ENCODE measurements around the gene GJC2. TPM values are rescaled to one million over a fixed set of nuclear protein-coding genes. Genes with fewer than 3 reads are reported as not detected.

The GJC2 gene
- total RNA-seq, 1 experiment from 2014 or later: 18.5 TPM

DNA sequence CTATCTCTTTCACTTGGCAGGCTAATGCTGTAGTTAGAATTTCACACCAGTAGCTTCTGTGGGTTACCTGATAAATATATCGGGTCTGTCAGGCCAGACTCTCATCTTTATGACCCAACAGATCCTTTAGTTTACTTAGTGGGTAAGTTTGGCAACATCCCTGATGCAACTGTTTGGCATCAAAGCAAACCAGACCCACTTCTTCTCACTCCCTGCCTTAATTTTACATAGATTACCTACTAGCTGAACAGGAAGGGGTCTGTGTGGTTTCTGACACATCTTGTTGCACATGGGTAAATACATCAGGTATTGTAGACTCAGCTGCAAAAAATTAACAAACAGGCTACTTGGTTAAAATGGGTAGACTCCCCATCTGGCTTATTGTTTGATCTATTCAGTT lies 12.8 kb upstream of the GJC2 start:
- peaks cover 7% of the 10 kb centered on the region for H3K36me3 Mint-ChIP-seq (ENCODE audit: insufficient read depth, unreplicated experiment)
- peaks cover 30% of the 10 kb centered on the region for H3K27me3 Mint-ChIP-seq (ENCODE audit: insufficient read depth, unreplicated experiment)
- DNase-seq (ENCODE audit: unreplicated experiment): no peak

DNA sequence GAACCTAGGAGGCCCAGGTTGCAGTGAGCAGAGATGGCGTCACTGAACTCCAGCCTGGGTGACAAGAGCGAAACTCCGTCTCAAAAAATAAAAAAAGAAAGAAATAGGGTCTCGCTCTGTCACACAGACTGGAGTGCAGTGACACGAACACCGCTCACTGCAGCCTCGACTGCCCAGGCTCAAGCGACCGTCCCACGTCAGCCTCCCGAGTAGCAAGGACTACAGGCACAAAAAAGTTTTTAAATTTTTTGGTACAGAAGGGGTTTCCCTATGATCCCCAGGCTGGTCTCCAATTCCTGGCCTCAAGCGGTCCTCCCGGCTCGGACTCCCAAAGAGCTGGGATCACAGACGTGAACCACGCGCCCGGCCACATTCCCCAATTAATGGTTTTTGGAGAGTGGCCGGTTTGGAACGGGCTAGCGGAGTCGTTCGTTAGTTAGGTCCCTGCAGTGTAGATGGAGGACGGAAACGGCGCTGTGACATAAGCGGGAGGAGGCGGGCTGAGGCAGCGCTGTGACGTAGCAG lies 10.3 kb upstream of the GJC2 start:
- intact Hi-C loops (cut with micrococcal nuclease): no loop called here
- Mint-ChIP-seq H3K27me3 (ENCODE audit: insufficient read depth, unreplicated experiment) (peaks cover 30% of the 10 kb centered on the region), H3K4me1 (ENCODE audit: insufficient read depth, unreplicated experiment) (peaks cover 25% of the 10 kb centered on the region), H3K27ac (ENCODE audit: low read depth, unreplicated experiment) (peak overlapping the region; percentile 95), H3K9me3 (ENCODE audit: unreplicated experiment) (no peaks in the 10 kb centered on the region), H3K36me3 (ENCODE audit: insufficient read depth, unreplicated experiment) (peaks cover 25% of the 10 kb centered on the region), H3K4me3 (ENCODE audit: unreplicated experiment) (peak overlapping the region; percentile 99)
- no peak for DNase-seq (ENCODE audit: unreplicated experiment)
- POLR2A ChIA-PET: interaction anchor here (0.6 to 9.7 kb wide), 14 partner anchors 8 to 727 kb away, joined by 3 to 318 read pairs (median 8); partner anchors contain the start of genes ARF1, GJC2, IBA57 and MRPL55
- TF ChIP-seq, protein P1, sequence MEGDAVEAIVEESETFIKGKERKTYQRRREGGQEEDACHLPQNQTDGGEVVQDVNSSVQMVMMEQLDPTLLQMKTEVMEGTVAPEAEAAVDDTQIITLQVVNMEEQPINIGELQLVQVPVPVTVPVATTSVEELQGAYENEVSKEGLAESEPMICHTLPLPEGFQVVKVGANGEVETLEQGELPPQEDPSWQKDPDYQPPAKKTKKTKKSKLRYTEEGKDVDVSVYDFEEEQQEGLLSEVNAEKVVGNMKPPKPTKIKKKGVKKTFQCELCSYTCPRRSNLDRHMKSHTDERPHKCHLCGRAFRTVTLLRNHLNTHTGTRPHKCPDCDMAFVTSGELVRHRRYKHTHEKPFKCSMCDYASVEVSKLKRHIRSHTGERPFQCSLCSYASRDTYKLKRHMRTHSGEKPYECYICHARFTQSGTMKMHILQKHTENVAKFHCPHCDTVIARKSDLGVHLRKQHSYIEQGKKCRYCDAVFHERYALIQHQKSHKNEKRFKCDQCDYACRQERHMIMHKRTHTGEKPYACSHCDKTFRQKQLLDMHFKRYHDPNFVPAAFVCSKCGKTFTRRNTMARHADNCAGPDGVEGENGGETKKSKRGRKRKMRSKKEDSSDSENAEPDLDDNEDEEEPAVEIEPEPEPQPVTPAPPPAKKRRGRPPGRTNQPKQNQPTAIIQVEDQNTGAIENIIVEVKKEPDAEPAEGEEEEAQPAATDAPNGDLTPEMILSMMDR (IDR thresholded peaks at IDR 0.05; ENCODE audit: unreplicated experiment): no peak
- CTCF ChIA-PET: interaction anchor here (0.7 to 7.3 kb wide), 6 partner anchors 8 to 378 kb away, joined by 3 to 72 read pairs (median 4); partner anchors contain the start of gene IBA57
- BruUV-seq (replicated peaks): TSS peak; percentile 69

More for the DNA sequence above, 12.8 kb upstream of the GJC2 start:
- no TSS peak for BruUV-seq (replicated peaks)
- H3K27ac Mint-ChIP-seq (ENCODE audit: low read depth, unreplicated experiment): no peak overlapping the region
- POLR2A ChIA-PET: interaction anchor here (0.6 to 9.7 kb wide), 6 partner anchors 27 to 742 kb away, joined by 3 to 318 read pairs (median 4); partner anchors contain the start of genes ARF1, IBA57, MRPL55 and RNF187
- no peaks in the 10 kb centered on the region for H3K9me3 Mint-ChIP-seq (ENCODE audit: unreplicated experiment)
- H3K4me1 Mint-ChIP-seq (ENCODE audit: insufficient read depth, unreplicated experiment): peaks cover under 1% of the 10 kb centered on the region
- H3K4me3 Mint-ChIP-seq (ENCODE audit: unreplicated experiment): no peak overlapping the region
- intact Hi-C loops (cut with micrococcal nuclease): no loop called here
- TF ChIP-seq, protein P1 (IDR thresholded peaks at IDR 0.05; ENCODE audit: unreplicated experiment): no peak
- CTCF ChIA-PET: interaction anchor here (1.0 to 2.0 kb wide), 6 partner anchors 28 to 378 kb away, joined by 3 to 10 read pairs (median 4); no protein-coding TSS in a partner anchor

DNA sequence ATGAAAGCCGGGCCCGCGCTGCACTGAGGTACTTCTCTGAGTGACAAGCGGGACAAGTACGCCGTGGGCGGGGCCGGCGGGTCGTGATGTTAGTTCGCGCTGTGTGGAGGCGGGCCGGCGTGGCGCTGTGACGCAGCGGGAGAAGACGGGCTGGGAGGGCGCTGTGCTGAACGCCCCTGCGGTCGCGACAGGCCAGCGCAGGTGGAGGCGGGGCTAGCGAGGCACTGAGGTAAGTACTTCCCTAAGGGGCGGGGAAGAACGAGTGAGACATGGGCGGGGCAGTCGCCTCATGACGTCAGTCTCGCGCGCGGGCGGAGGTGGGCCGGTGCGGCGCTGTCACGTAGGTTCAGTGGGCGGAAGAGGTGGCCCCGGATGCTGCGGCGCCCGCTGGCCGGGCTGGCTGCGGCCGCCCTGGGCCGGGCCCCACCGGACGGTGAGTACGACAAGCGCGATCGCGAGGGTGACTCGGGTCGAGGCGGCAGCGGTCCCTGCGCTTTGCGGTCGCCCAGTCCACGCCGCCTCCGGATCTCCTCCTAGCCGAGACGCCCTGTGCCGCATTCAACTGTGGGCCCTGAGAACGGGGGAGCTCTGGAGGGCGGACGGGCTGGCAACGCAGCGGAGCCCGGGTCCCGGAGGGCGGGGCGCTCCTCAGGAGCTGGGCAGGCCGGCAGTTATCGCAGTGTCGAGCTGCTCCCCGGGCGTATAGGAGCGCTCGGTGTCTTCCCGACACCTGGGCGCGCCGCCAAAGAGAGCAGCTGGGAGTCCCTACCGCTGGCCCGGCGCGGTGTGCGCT lies 9.6 kb upstream of the GJC2 start, which contains the start of gene GUK1:
TSS of gene GUK1 (plus strand) at position 349 of the 793 bp plus-strand sequence. CDS start at position 373, 24 bp downstream.
- peak within 1 kb of the TSS; percentile 95 for H3K27ac Mint-ChIP-seq (ENCODE audit: low read depth, unreplicated experiment)
- TF ChIP-seq, protein P1 (IDR thresholded peaks at IDR 0.05; ENCODE audit: unreplicated experiment): peak; percentile 32
- no peaks in the 10 kb centered on the region for H3K9me3 Mint-ChIP-seq (ENCODE audit: unreplicated experiment)
- ChIA-PET POLR2A (interaction anchor here (0.6 to 9.7 kb wide), 28 partner anchors 9 to 728 kb away, joined by 3 to 318 read pairs (median 4); partner anchors contain the start of genes ARF1, GJC2, IBA57 and MRPL55), CTCF (interaction anchor here (0.5 to 7.3 kb wide), 9 partner anchors 9 to 346 kb away, joined by 3 to 72 read pairs (median 3); partner anchors contain the start of gene IBA57)
- peaks cover 25% of the 10 kb centered on the region for H3K36me3 Mint-ChIP-seq (ENCODE audit: insufficient read depth, unreplicated experiment)
- peaks cover 29% of the 10 kb centered on the region for H3K27me3 Mint-ChIP-seq (ENCODE audit: insufficient read depth, unreplicated experiment)
- H3K4me3 Mint-ChIP-seq (ENCODE audit: unreplicated experiment): peak within 1 kb of the TSS; percentile 99
- TSS peak; percentile 74 for BruUV-seq (replicated peaks)
- peak; percentile 100 for DNase-seq (ENCODE audit: unreplicated experiment)
- H3K4me1 Mint-ChIP-seq (ENCODE audit: insufficient read depth, unreplicated experiment): peaks cover 25% of the 10 kb centered on the region
- intact Hi-C loops (cut with micrococcal nuclease): loop anchor here (1.0 kb wide), 2 partner anchors 26 to 31 kb away; partner anchors contain the start of gene MRPL55
